Stimulated activated naive CD8-positive, alpha-beta T cell treated with anti-CD3 and anti-CD28 coated beads, Interleukin-15, Interleukin-2, amounts not matched to agents 100 ng/mL and 50 ng/mL, for 24 hours (primary cell): ENCODE data around the gene SLF2.
A peak's percentile ranks its signal among the peaks of the same experiment; 100 is the strongest.
"Not testable (repeated sequence)": the region's sequence is repeated elsewhere in the genome, so short reads cannot be mapped to it uniquely, and the experiment has no call there.

Experiments
- H3K27ac Mint-ChIP-seq: one replicate; pipeline ENCODE4 v1.8.0; 2021; ENCODE audit warnings: mild to moderate bottlenecking, mixed read lengths
- H3K27me3 Mint-ChIP-seq: one replicate; pipeline ENCODE4 v1.8.0; 2021; ENCODE audit warnings: mixed read lengths
- H3K36me3 Mint-ChIP-seq: one replicate; pipeline ENCODE4 v1.8.0; 2021; ENCODE audit warnings: low read depth, mixed read lengths
- H3K4me1 Mint-ChIP-seq: one replicate; pipeline ENCODE4 v1.8.0; 2021; ENCODE audit warnings: low read depth, mixed read lengths
- H3K4me3 Mint-ChIP-seq: one replicate; pipeline ENCODE4 v1.8.0; 2021; ENCODE audit warnings: mild to moderate bottlenecking, mixed read lengths
- H3K9me3 Mint-ChIP-seq: one replicate; pipeline ENCODE4 v1.8.0; 2021; ENCODE audit warnings: mixed read lengths

SLF2 gene

GRCh38 chr10:100970914-100971811 is 58.4 kb downstream of the SLF2 start:
- Mint-ChIP-seq H3K4me3 (peak overlapping the region; percentile 28), H3K9me3 (no peaks in the 10 kb centered on the region), H3K27ac (no peak overlapping the region), H3K4me1 (peaks cover 29% of the 10 kb centered on the region), H3K27me3 (peaks cover 4% of the 10 kb centered on the region), H3K36me3 (no peaks in the 10 kb centered on the region)

GRCh38 chr10:100972115-100972903 is 59.5 kb downstream of the SLF2 start:
- Mint-ChIP-seq H3K9me3 (no peaks in the 10 kb centered on the region), H3K4me3 (no peak overlapping the region), H3K27ac (no peak overlapping the region), H3K4me1 (peaks cover 29% of the 10 kb centered on the region), H3K36me3 (no peaks in the 10 kb centered on the region), H3K27me3 (peaks cover 4% of the 10 kb centered on the region)

GRCh38 chr10:100972904-100973535 is 60.3 kb downstream of the SLF2 start:
- no peaks in the 10 kb centered on the region for H3K9me3 Mint-ChIP-seq
- peaks cover 29% of the 10 kb centered on the region for H3K4me1 Mint-ChIP-seq
- H3K27me3 Mint-ChIP-seq: peaks cover 4% of the 10 kb centered on the region
- H3K4me3 Mint-ChIP-seq: no peak overlapping the region
- no peak overlapping the region for H3K27ac Mint-ChIP-seq
- H3K36me3 Mint-ChIP-seq: no peaks in the 10 kb centered on the region

- H3K27ac Mint-ChIP-seq: not testable (repeated sequence)
Observed at GRCh38 chr10:100975397-100975796, 62.6 kb downstream of the SLF2 start.

GRCh38 chr10:100976906-100977305 is 64.1 kb downstream of the SLF2 start:
- Mint-ChIP-seq H3K4me1 (peaks cover 8% of the 10 kb centered on the region), H3K9me3 (no peaks in the 10 kb centered on the region), H3K27ac (no peak overlapping the region), H3K36me3 (peaks cover 10% of the 10 kb centered on the region), H3K4me3 (no peak overlapping the region), H3K27me3 (no peaks in the 10 kb centered on the region)

More at GRCh38 chr10:100975397-100975796, 62.6 kb downstream of the SLF2 start:
- not testable (repeated sequence) for H3K4me3 Mint-ChIP-seq, H3K36me3 Mint-ChIP-seq, H3K9me3 Mint-ChIP-seq, H3K27me3 Mint-ChIP-seq
- peaks cover 15% of the 10 kb centered on the region for H3K4me1 Mint-ChIP-seq

- peaks cover 5% of the 10 kb centered on the region for H3K4me1 Mint-ChIP-seq
- no peaks in the 10 kb centered on the region for H3K27me3 Mint-ChIP-seq
- H3K4me3 Mint-ChIP-seq: no peak overlapping the region
- no peak overlapping the region for H3K27ac Mint-ChIP-seq
- H3K36me3 Mint-ChIP-seq: peaks cover 15% of the 10 kb centered on the region
- H3K9me3 Mint-ChIP-seq: no peaks in the 10 kb centered on the region
Observed at GRCh38 chr10:100977436-100977835, 64.7 kb downstream of the SLF2 start.

GRCh38 chr10:100978121-100978900 is 65.5 kb downstream of the SLF2 start:
- no peak overlapping the region for H3K27ac Mint-ChIP-seq
- peaks cover 21% of the 10 kb centered on the region for H3K36me3 Mint-ChIP-seq

GRCh38 chr10:100978901-100979195 is 66.1 kb downstream of the SLF2 start:
- no peaks in the 10 kb centered on the region for H3K4me1 Mint-ChIP-seq
- peaks cover 21% of the 10 kb centered on the region for H3K36me3 Mint-ChIP-seq
- H3K27me3 Mint-ChIP-seq: no peaks in the 10 kb centered on the region
- no peak overlapping the region for H3K4me3 Mint-ChIP-seq
- no peaks in the 10 kb centered on the region for H3K9me3 Mint-ChIP-seq
- H3K27ac Mint-ChIP-seq: no peak overlapping the region

More at GRCh38 chr10:100978121-100978900, 65.5 kb downstream of the SLF2 start:
- Mint-ChIP-seq H3K27me3 (no peaks in the 10 kb centered on the region), H3K4me3 (no peak overlapping the region), H3K9me3 (no peaks in the 10 kb centered on the region), H3K4me1 (no peaks in the 10 kb centered on the region)

GRCh38 chr10:100979791-100980272 is 67.1 kb downstream of the SLF2 start:
- H3K36me3 Mint-ChIP-seq: peaks cover 21% of the 10 kb centered on the region
- no peaks in the 10 kb centered on the region for H3K9me3 Mint-ChIP-seq
- H3K4me1 Mint-ChIP-seq: no peaks in the 10 kb centered on the region
- no peak overlapping the region for H3K27ac Mint-ChIP-seq
- no peaks in the 10 kb centered on the region for H3K27me3 Mint-ChIP-seq
- no peak overlapping the region for H3K4me3 Mint-ChIP-seq

GRCh38 chr10:100980311-100980710 is 67.5 kb downstream of the SLF2 start:
- peaks cover 21% of the 10 kb centered on the region for H3K36me3 Mint-ChIP-seq
- H3K27ac Mint-ChIP-seq: no peak overlapping the region
- no peaks in the 10 kb centered on the region for H3K27me3 Mint-ChIP-seq
- H3K9me3 Mint-ChIP-seq: no peaks in the 10 kb centered on the region
- no peaks in the 10 kb centered on the region for H3K4me1 Mint-ChIP-seq
- H3K4me3 Mint-ChIP-seq: no peak overlapping the region

GRCh38 chr10:100980711-100981110 is 67.9 kb downstream of the SLF2 start:
- Mint-ChIP-seq H3K9me3 (no peaks in the 10 kb centered on the region), H3K36me3 (peaks cover 24% of the 10 kb centered on the region), H3K27ac (no peak overlapping the region)

GRCh38 chr10:100981178-100981772 is 68.5 kb downstream of the SLF2 start:
- Mint-ChIP-seq H3K27ac (no peak overlapping the region), H3K36me3 (peaks cover 26% of the 10 kb centered on the region), H3K27me3 (no peaks in the 10 kb centered on the region), H3K9me3 (no peaks in the 10 kb centered on the region), H3K4me1 (peaks cover 8% of the 10 kb centered on the region), H3K4me3 (no peak overlapping the region)

More at GRCh38 chr10:100980711-100981110, 67.9 kb downstream of the SLF2 start:
- Mint-ChIP-seq H3K4me1 (peaks cover 2% of the 10 kb centered on the region), H3K4me3 (no peak overlapping the region), H3K27me3 (no peaks in the 10 kb centered on the region)

- Mint-ChIP-seq H3K9me3 (no peaks in the 10 kb centered on the region), H3K4me3 (no peak overlapping the region), H3K27ac (no peak overlapping the region), H3K27me3 (no peaks in the 10 kb centered on the region), H3K36me3 (peaks cover 37% of the 10 kb centered on the region), H3K4me1 (peaks cover 19% of the 10 kb centered on the region)
Observed at GRCh38 chr10:100982916-100983830, 70.4 kb downstream of the SLF2 start.
